ENCODE data around the gene SETD3.

GRCh38 chr14:99394602-99395156, 86.0 kb downstream of the SETD3 start:
- TF ChIP-seq CTCF (IDR thresholded peaks at IDR 0.05), result no peak
- TF ChIP-seq POLR2A (IDR thresholded peaks at IDR 0.05), result no peak

Measured in right lobe of liver (tissue), 4 donors.